HepG2 (cell line): Measurements from ENCODE around the gene SLC25A11. TPM values are rescaled to one million over a fixed set of nuclear protein-coding genes. Genes with fewer than 3 reads are reported as not detected.

Source experiments
- BRD4 ChIP-seq: sonication (generic); formaldehyde crosslinking; IDR thresholded peaks from 2 replicates; pipeline ENCODE4 v1.4.0; 2020; ENCODE audit warnings: missing genetic modification reagents
- EHMT2 ChIP-seq: fragments of 200-600 bp; sonication (generic); IDR thresholded peaks from 2 replicates; pipeline ENCODE4 v1.7.0; 2017; ENCODE audit warnings: antibody characterized with exemption, low read depth, low read length, borderline replicate concordance
- ETV6 ChIP-seq: sonication (generic); formaldehyde crosslinking; conservative IDR thresholded peaks from 2 replicates; pipeline ENCODE4 v1.4.0; 2020; ENCODE audit warnings: missing genetic modification reagents
- GZF1 ChIP-seq: sonication (generic); formaldehyde crosslinking; IDR thresholded peaks from 2 replicates; pipeline ENCODE4 v1.5.1; 2020; ENCODE audit warnings: mild to moderate bottlenecking, missing genetic modification reagents
- HOXD1 ChIP-seq: sonication (generic); formaldehyde crosslinking; IDR thresholded peaks from 2 replicates; pipeline ENCODE4 v1.5.0; 2020; ENCODE audit warnings: missing genetic modification reagents
- PITX1 ChIP-seq: sonication (generic); formaldehyde crosslinking; IDR thresholded peaks from 2 replicates; pipeline ENCODE4 v1.5.1; 2020; ENCODE audit warnings: mild to moderate bottlenecking, missing genetic modification reagents
- RFXANK ChIP-seq: IDR thresholded peaks from 2 replicates; pipeline ENCODE4 v1.6.1; 2016
- RXRB ChIP-seq: IDR thresholded peaks from 2 replicates; pipeline ENCODE4 v1.6.1; 2016; ENCODE audit warnings: borderline replicate concordance, missing genetic modification reagents, missing compliant biosample characterization
- YEATS2 ChIP-seq: sonication (generic); formaldehyde crosslinking; IDR thresholded peaks from 2 replicates; pipeline ENCODE4 v1.4.0; 2020; ENCODE audit warnings: missing genetic modification reagents, borderline replicate concordance
- ZBTB38 ChIP-seq: sonication (generic); formaldehyde crosslinking; IDR thresholded peaks from 2 replicates; pipeline ENCODE4 v1.5.1; 2020; ENCODE audit warnings: mild to moderate bottlenecking, missing genetic modification reagents
- ZBTB42 ChIP-seq: sonication (generic); formaldehyde crosslinking; IDR thresholded peaks from 2 replicates; pipeline ENCODE4 v1.5.0; 2020; ENCODE audit warnings: mild to moderate bottlenecking, missing genetic modification reagents
- ZNF143 ChIP-seq: sonication (generic); formaldehyde crosslinking; IDR thresholded peaks from 2 replicates; pipeline ENCODE4 v1.4.0; 2020; ENCODE audit warnings: missing genetic modification reagents
- ZNF558 ChIP-seq: sonication (generic); formaldehyde crosslinking; IDR thresholded peaks from 2 replicates; pipeline ENCODE4 v1.9.0; 2022; ENCODE audit warnings: mild to moderate bottlenecking, missing genetic modification reagents, borderline replicate concordance
- ZNF576 ChIP-seq: sonication (generic); formaldehyde crosslinking; IDR thresholded peaks from 2 replicates; pipeline ENCODE4 v1.4.0; 2020; ENCODE audit warnings: mild to moderate bottlenecking, missing genetic modification reagents
- ZNF605 ChIP-seq: sonication (generic); formaldehyde crosslinking; IDR thresholded peaks from 2 replicates; pipeline ENCODE4 v1.8.0; 2022; ENCODE audit warnings: mild to moderate bottlenecking, missing genetic modification reagents
- ZNF772 ChIP-seq: sonication (generic); formaldehyde crosslinking; IDR thresholded peaks from 2 replicates; pipeline ENCODE4 v1.5.0; 2020; ENCODE audit warnings: mild to moderate bottlenecking, missing genetic modification reagents
- ZNF83 ChIP-seq: sonication (generic); formaldehyde crosslinking; IDR thresholded peaks from 2 replicates; pipeline ENCODE4 v1.4.0; 2020; ENCODE audit warnings: missing genetic modification reagents, mild to moderate bottlenecking, borderline replicate concordance
- polyA plus RNA-seq, 8 experiments: library from polyadenylated mRNA; depleted of rRNA in 3 of 8; stranded (reverse) in 7 of 8; unstranded in 1 of 8; fragments of >200 nt; fragmentation: Illumina TruSeq in 4 of 8; extraction: Trizol in 4 of 8; gene quantifications; 2 replicates each; pipeline versions ENCODE4 v1.2.1 to v1.2.3, GENCODE V29; 2011 to 2016; ENCODE audit warnings: low read depth in 4 of 8, missing spikeins in 1 of 8, mixed read lengths in 1 of 8; ENCODE audit not compliant: insufficient read depth in 1 of 8
- total RNA-seq, 5 experiments: library from RNA; depleted of rRNA; stranded (reverse); fragments of >200 nt; fragmentation: Illumina TruSeq; extraction: Trizol; gene quantifications; 2 replicates each; pipeline ENCODE4 v1.2.3, GENCODE V29; 2016; ENCODE audit warnings: low read depth in 1 of 5
- TF ChIP-seq, protein P1 (sequence below): sonication (generic); formaldehyde crosslinking; conservative IDR thresholded peaks from 2 replicates; pipeline ENCODE4 v1.8.0; 2022; ENCODE audit warnings: low read depth, missing genetic modification reagents
- TF ChIP-seq, protein P2 (sequence below): sonication (generic); formaldehyde crosslinking; IDR thresholded peaks from 2 replicates; pipeline ENCODE4 v1.4.0; 2020; ENCODE audit warnings: missing genetic modification reagents, mild to moderate bottlenecking, borderline replicate concordance
- TF ChIP-seq, protein P3 (sequence below): sonication (generic); formaldehyde crosslinking; conservative IDR thresholded peaks from 2 replicates; pipeline ENCODE4 v1.8.1; 2023; ENCODE audit warnings: missing genetic modification reagents
- TF ChIP-seq, protein P4 (sequence below): sonication (generic); formaldehyde crosslinking; IDR thresholded peaks from 2 replicates; pipeline ENCODE4 v1.8.1; 2023; ENCODE audit warnings: mild to moderate bottlenecking, inconsistent platforms, moderate library complexity, missing genetic modification reagents, borderline replicate concordance

SLC25A11 gene
- total and polyA plus RNA-seq, 2 of the 13 experiments (the other 11 are each of a cell fraction or from before 2014, with no cell fraction given): 35.4 to 47.2 TPM

GRCh38 chr17:4967539-4968485 is 28.0 kb upstream of the SLC25A11 start, which contains the start of gene SPAG7 (continued):
- TF ChIP-seq ZBTB42 (peak; percentile 79; the same call in 1 of the 2 replicates), ZNF772 (CRISPR knock-in tag) (no peak; the same call in 1 of the 2 replicates), ZBTB38 (CRISPR knock-in tag) (peak; percentile 70), EHMT2 (no peak), ETV6 (CRISPR knock-in tag) (0 out of 2 replicates have a peak, but pooled peaks have one; percentile 21), HOXD1 (CRISPR knock-in tag) (no peak), GZF1 (no peak; the same call in 1 of the 2 replicates), BRD4 (CRISPR knock-in tag) (peak; percentile 41; the same call in 1 of the 2 replicates), ZNF576 (no peak), RXRB (CRISPR knock-in tag) (peak; percentile 65), PITX1 (CRISPR knock-in tag) (no peak), ZNF143 (CRISPR knock-in tag) (peak; percentile 63), ZNF83 (CRISPR knock-in tag) (no peak; the same call in 1 of the 2 replicates), YEATS2 (peak; percentile 84; the same call in 1 of the 2 replicates), ZNF605 (CRISPR knock-in tag) (peak; percentile 70; the same call in 1 of the 2 replicates), RFXANK (CRISPR knock-in tag) (0 out of 2 replicates have a peak, but pooled peaks have one; percentile 27), ZNF558 (CRISPR knock-in tag) (no peak)
- TF ChIP-seq, protein P1, sequence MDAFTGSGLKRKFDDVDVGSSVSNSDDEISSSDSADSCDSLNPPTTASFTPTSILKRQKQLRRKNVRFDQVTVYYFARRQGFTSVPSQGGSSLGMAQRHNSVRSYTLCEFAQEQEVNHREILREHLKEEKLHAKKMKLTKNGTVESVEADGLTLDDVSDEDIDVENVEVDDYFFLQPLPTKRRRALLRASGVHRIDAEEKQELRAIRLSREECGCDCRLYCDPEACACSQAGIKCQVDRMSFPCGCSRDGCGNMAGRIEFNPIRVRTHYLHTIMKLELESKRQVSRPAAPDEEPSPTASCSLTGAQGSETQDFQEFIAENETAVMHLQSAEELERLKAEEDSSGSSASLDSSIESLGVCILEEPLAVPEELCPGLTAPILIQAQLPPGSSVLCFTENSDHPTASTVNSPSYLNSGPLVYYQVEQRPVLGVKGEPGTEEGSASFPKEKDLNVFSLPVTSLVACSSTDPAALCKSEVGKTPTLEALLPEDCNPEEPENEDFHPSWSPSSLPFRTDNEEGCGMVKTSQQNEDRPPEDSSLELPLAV (CRISPR knock-in tag): no peak
- TF ChIP-seq, protein P2, sequence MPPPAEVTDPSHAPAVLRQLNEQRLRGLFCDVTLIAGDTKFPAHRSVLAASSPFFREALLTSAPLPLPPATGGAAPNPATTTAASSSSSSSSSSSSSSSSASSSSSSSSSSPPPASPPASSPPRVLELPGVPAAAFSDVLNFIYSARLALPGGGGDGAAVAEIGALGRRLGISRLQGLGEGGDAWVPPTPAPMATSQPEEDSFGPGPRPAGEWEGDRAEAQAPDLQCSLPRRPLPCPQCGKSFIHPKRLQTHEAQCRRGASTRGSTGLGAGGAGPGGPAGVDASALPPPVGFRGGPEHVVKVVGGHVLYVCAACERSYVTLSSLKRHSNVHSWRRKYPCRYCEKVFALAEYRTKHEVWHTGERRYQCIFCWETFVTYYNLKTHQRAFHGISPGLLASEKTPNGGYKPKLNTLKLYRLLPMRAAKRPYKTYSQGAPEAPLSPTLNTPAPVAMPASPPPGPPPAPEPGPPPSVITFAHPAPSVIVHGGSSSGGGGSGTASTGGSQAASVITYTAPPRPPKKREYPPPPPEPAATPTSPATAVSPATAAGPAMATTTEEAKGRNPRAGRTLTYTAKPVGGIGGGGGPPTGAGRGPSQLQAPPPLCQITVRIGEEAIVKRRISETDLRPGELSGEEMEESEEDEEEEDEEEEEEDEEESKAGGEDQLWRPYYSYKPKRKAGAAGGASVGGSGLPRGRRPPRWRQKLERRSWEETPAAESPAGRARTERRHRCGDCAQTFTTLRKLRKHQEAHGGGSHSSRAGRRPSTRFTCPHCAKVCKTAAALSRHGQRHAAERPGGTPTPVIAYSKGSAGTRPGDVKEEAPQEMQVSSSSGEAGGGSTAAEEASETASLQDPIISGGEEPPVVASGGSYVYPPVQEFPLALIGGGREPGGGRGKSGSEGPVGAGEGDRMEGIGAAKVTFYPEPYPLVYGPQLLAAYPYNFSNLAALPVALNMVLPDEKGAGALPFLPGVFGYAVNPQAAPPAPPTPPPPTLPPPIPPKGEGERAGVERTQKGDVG (CRISPR knock-in tag): no peak
- TF ChIP-seq, protein P3, sequence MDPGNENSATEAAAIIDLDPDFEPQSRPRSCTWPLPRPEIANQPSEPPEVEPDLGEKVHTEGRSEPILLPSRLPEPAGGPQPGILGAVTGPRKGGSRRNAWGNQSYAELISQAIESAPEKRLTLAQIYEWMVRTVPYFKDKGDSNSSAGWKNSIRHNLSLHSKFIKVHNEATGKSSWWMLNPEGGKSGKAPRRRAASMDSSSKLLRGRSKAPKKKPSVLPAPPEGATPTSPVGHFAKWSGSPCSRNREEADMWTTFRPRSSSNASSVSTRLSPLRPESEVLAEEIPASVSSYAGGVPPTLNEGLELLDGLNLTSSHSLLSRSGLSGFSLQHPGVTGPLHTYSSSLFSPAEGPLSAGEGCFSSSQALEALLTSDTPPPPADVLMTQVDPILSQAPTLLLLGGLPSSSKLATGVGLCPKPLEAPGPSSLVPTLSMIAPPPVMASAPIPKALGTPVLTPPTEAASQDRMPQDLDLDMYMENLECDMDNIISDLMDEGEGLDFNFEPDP (CRISPR knock-in tag): 0 out of 2 replicates have a peak, but pooled peaks have one; percentile 91
- TF ChIP-seq, protein P4, sequence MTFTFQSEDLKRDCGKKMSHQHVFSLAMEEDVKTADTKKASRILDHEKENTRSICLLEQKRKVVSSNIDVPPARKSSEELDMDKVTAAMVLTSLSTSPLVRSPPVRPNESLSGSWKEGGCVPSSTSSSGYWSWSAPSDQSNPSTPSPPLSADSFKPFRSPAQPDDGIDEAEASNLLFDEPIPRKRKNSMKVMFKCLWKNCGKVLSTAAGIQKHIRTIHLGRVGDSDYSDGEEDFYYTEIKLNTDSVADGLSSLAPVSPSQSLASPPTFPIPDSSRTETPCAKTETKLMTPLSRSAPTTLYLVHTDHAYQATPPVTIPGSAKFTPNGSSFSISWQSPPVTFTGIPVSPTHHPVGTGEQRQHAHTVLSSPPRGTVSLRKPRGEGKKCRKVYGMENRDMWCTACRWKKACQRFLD (CRISPR knock-in tag): 0 out of 2 replicates have a peak, but pooled peaks have one; percentile 40
